ENCODE measurements around the gene ACOT7.

ACOT7 gene

GRCh38 chr1:6288026-6288425, 105.5 kb downstream of the ACOT7 start:
- no peaks in the 10 kb centered on the region for H3K27me3 ChIP-seq (ENCODE audit: insufficient read depth, low read depth)

DNA sequence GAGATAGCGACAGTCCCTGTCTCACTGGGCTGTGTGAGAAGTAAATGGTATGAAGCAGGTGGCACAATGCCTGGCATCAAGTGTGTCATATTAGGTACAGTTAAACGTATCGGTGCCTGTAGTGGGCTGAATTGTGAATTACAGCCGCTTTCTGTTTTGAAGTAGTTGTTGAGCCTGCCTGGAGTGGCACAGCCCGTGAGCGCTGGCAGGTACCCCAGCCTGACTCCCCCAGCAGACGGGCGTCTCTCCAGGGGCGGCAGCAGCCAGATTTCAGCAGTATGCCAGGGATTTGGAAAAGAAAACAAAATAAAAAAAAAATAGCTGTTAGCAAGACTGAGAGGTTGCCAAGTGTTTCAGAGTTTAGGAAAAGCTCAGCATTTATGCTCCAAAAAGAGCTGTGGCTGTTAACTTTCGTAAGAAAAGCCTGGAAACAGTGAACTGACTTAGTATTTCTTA, 106.1 kb downstream of the ACOT7 start:
- Histone ChIP-seq H3K79me2 (ENCODE audit: insufficient read depth, low read depth) (no peaks in the 10 kb centered on the region), H3K36me3 (ENCODE audit: insufficient read depth) (no peaks in the 10 kb centered on the region), H3K4me1 (ENCODE audit: low read depth, poor library complexity, severe bottlenecking) (no peaks in the 10 kb centered on the region), H4K20me1 (ENCODE audit: insufficient read depth) (no peaks in the 10 kb centered on the region), H2AFZ (ENCODE audit: low read depth) (no peak overlapping the region), H3K4me2 (no peak overlapping the region), H3K9ac (no peak overlapping the region), H3K27ac (no peak overlapping the region), H3K27me3 (ENCODE audit: insufficient read depth, low read depth) (no peaks in the 10 kb centered on the region), H3K4me3 (IDR thresholded peaks at IDR 0.05; ENCODE audit: insufficient read depth, low read depth, low read length) (no peak overlapping the region)
- no peak for TF ChIP-seq CTCF (conservative IDR thresholded peaks at IDR 0.05; ENCODE audit: low read depth, low read length)

More at GRCh38 chr1:6288026-6288425, 105.5 kb downstream of the ACOT7 start:
- H3K27ac ChIP-seq: no peak overlapping the region
- H3K36me3 ChIP-seq (ENCODE audit: insufficient read depth): no peaks in the 10 kb centered on the region
- H3K79me2 ChIP-seq (ENCODE audit: insufficient read depth, low read depth): no peaks in the 10 kb centered on the region
- no peak overlapping the region for H3K4me3 ChIP-seq (IDR thresholded peaks at IDR 0.05; ENCODE audit: insufficient read depth, low read depth, low read length)
- no peak overlapping the region for H2AFZ ChIP-seq (ENCODE audit: low read depth)
- H4K20me1 ChIP-seq (ENCODE audit: insufficient read depth): no peaks in the 10 kb centered on the region
- H3K4me2 ChIP-seq: no peak overlapping the region
- H3K9ac ChIP-seq: no peak overlapping the region
- TF ChIP-seq CTCF (conservative IDR thresholded peaks at IDR 0.05; ENCODE audit: low read depth, low read length): no peak
- H3K4me1 ChIP-seq (ENCODE audit: low read depth, poor library complexity, severe bottlenecking): no peaks in the 10 kb centered on the region

DNA sequence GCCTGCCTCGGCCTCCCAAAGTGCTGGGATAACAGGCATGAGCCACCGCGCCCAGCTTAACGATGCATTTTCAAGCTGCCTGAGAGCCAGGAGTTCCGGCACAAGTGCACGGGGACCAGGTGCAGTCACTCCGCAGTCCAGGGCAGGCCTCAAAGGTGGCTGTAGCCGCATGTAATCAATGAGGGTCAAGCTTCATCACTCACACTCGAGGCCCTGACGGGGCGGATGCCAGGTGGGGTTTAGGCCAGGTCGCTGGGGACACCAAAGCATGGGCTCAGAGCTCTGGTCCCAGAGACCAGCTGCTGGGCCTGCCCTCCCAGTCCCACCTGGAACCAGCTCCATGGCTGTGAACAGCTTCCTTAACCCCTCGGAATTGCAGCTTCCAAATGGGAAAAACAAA, 106.5 kb downstream of the ACOT7 start:
- H3K4me3 ChIP-seq (IDR thresholded peaks at IDR 0.05; ENCODE audit: insufficient read depth, low read depth, low read length): no peak overlapping the region
- no peaks in the 10 kb centered on the region for H4K20me1 ChIP-seq (ENCODE audit: insufficient read depth)
- H3K27ac ChIP-seq: no peak overlapping the region
- H3K27me3 ChIP-seq (ENCODE audit: insufficient read depth, low read depth): no peaks in the 10 kb centered on the region
- H3K79me2 ChIP-seq (ENCODE audit: insufficient read depth, low read depth): no peaks in the 10 kb centered on the region
- no peak for TF ChIP-seq CTCF (conservative IDR thresholded peaks at IDR 0.05; ENCODE audit: low read depth, low read length)
- no peak overlapping the region for H2AFZ ChIP-seq (ENCODE audit: low read depth)
- H3K9ac ChIP-seq: no peak overlapping the region
- no peaks in the 10 kb centered on the region for H3K4me1 ChIP-seq (ENCODE audit: low read depth, poor library complexity, severe bottlenecking)
- H3K36me3 ChIP-seq (ENCODE audit: insufficient read depth): no peaks in the 10 kb centered on the region
- no peak overlapping the region for H3K4me2 ChIP-seq

DNA sequence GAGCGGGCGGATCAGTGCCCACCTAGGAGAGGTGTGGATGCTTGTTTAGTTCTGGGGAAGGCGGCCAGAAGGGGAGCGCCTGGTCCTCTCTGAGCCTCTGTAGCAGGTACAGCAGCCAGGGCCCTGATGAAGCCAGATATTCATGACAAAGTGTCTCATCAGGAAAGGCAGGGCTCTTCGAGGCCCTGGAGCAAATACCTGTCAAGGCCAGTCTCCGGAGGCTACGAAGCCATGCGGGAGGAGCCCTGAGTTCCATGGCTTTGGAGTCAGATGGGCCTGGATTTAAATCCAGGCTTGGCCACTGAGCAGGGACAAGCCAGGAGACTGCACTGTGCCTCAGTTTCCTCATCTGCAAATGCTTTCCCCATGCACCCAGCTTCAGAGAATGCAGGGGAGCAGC, 107.3 kb downstream of the ACOT7 start:
- Histone ChIP-seq H2AFZ (ENCODE audit: low read depth) (no peak overlapping the region), H3K27ac (no peak overlapping the region), H3K27me3 (ENCODE audit: insufficient read depth, low read depth) (no peaks in the 10 kb centered on the region), H3K4me3 (IDR thresholded peaks at IDR 0.05; ENCODE audit: insufficient read depth, low read depth, low read length) (no peak overlapping the region), H4K20me1 (ENCODE audit: insufficient read depth) (no peaks in the 10 kb centered on the region), H3K4me2 (no peak overlapping the region), H3K36me3 (ENCODE audit: insufficient read depth) (no peaks in the 10 kb centered on the region), H3K79me2 (ENCODE audit: insufficient read depth, low read depth) (no peaks in the 10 kb centered on the region), H3K9ac (no peak overlapping the region), H3K4me1 (ENCODE audit: low read depth, poor library complexity, severe bottlenecking) (no peaks in the 10 kb centered on the region)
- TF ChIP-seq CTCF (conservative IDR thresholded peaks at IDR 0.05; ENCODE audit: low read depth, low read length): no peak
